Testis (tissue), 2 donors: ENCODE results near the gene GPATCH4.

ENCODE experiments used
- CTCF ChIP-seq, 3 experiments: fragments of 450-650 bp in 2 of 3; fragments of 200-600 bp in 1 of 3; sonication (generic) in 1 of 3; IDR thresholded peaks; one replicate each; pipeline ENCODE4 v1.5.1; 2016 to 2019; ENCODE audit warnings: antibody characterized with exemption in 3 of 3, mild to moderate bottlenecking in 2 of 3, moderate library complexity in 1 of 3
- POLR2A ChIP-seq: fragments of 450-650 bp; IDR thresholded peaks from one replicate; pipeline ENCODE4 v1.6.1; 2017; ENCODE audit warnings: antibody characterized with exemption, mild to moderate bottlenecking, moderate library complexity

- no peak for TF ChIP-seq POLR2A
- no peak for TF ChIP-seq CTCF (IDR thresholded peaks at IDR 0.05)
These were observed 15.2 kb upstream of the GPATCH4 start for GRCh38 chr1:156616463-156616862.
